ENCODE results near the gene DLL1. TPM values are rescaled to one million over a fixed set of nuclear protein-coding genes. Genes with fewer than 3 reads are reported as not detected.

Gene DLL1
- total RNA-seq, 4 donors from 2014 or later = 40.6 to 53.7 (median 47.5) TPM

DNA sequence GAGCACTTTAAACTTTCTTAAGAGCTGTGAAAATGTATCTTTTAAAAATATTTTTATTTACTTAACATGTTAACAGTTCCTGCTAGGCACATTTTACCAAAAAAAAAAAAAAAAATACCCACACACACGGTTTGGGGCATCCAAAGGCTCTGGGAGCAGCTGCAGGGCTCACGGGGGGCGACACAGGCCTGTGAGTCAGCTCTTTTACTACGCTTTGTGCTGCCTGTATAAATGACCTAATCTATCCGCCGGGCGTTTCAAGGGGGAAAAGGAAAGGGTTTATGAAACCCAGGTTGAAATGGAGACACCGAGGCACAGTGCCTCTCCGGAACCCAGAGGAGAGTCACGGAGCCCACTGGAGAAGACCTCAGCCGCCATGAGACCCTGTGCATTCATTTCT is 40.4 kb downstream of the DLL1 start:
- no peak for DNase-seq (ENCODE audit: low spot score in 2 of 2)
- intact Hi-C loops (cut with DNase I; ENCODE audit: low total_unique reads) = no loop called here
- H3K4me3 ChIP-seq (ENCODE audit: low read depth, poor library complexity, severe bottlenecking) = no peak overlapping the region
- TF ChIP-seq, protein P1, sequence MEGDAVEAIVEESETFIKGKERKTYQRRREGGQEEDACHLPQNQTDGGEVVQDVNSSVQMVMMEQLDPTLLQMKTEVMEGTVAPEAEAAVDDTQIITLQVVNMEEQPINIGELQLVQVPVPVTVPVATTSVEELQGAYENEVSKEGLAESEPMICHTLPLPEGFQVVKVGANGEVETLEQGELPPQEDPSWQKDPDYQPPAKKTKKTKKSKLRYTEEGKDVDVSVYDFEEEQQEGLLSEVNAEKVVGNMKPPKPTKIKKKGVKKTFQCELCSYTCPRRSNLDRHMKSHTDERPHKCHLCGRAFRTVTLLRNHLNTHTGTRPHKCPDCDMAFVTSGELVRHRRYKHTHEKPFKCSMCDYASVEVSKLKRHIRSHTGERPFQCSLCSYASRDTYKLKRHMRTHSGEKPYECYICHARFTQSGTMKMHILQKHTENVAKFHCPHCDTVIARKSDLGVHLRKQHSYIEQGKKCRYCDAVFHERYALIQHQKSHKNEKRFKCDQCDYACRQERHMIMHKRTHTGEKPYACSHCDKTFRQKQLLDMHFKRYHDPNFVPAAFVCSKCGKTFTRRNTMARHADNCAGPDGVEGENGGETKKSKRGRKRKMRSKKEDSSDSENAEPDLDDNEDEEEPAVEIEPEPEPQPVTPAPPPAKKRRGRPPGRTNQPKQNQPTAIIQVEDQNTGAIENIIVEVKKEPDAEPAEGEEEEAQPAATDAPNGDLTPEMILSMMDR (IDR thresholded peaks at IDR 0.05) = no peak
- no peak for TF ChIP-seq POLR2A (IDR thresholded peaks at IDR 0.05)
- 87 to 89% methylated on average over 11 of the region's 11 CpGs for WGBS, 2 donors

DNA sequence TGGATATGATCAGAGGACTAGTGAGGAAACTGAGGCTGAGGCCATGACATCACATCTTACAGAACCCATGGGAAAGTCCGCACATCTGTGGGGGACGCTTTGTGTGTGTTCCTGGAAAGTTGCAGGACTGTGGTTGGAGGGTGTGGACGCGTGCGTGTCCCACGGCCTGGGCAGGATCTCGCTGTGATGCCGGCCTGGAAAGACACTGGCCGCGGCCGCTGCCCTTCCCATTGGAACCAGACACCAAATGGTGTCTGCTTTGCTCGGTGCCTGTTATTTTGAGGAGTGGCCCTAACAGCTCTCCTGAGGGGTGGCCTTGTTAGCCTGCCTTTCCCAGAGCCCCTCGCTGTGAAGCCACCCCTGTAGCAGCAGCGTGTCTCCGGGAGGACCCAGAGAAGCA is 41.1 kb downstream of the DLL1 start:
- 92 to 93% methylated on average over 15 of the region's 15 CpGs for WGBS, 2 donors
- no peak for TF ChIP-seq POLR2A (IDR thresholded peaks at IDR 0.05)
- TF ChIP-seq, protein P1 (IDR thresholded peaks at IDR 0.05) = no peak
- H3K4me3 ChIP-seq (ENCODE audit: low read depth, poor library complexity, severe bottlenecking) = no peak overlapping the region
- DNase-seq (ENCODE audit: low spot score in 2 of 2) = no peak
- intact Hi-C loops (cut with DNase I; ENCODE audit: low total_unique reads) = no loop called here

DNA sequence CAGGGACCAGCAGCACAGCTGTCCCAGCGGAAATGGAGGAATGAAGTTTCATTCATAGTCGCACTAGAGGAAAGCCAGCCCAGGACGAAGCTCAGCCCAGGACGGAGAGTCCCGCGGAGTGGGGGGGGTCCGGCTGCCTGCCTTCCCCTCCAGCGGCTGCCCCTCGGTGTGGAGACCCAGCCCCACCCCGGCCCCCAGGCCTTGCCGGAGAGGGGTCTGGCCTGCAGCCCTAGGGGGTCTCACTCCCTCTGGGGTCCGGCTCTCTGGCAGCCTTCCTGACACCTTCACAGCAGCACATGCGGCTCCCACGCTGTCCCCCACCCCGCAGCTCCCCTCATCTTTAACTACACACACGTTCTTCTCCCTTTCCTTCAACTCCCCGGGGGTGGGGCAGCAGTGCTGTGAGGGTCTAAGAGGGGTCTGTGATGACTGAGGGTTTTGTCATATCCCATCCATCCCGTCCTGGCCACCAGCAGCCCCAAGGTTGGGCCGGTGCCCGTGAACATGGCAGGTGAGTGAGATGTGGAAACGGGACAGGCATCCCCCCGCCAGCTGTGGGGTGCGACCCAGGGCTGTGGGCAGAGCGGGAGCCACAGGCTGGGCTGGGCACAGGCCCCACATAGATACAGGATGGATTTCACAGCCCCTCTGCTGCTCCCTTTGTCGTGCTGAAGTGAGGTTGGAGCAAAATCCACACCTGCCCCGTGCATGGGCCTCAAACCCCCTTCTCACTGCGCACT is 41.8 kb downstream of the DLL1 start:
- intact Hi-C loops (cut with DNase I; ENCODE audit: low total_unique reads) = no loop called here
- no peak overlapping the region for H3K4me3 ChIP-seq (ENCODE audit: low read depth, poor library complexity, severe bottlenecking)
- DNase-seq (ENCODE audit: low spot score in 2 of 2) = no peak
- TF ChIP-seq POLR2A (IDR thresholded peaks at IDR 0.05) = no peak
- TF ChIP-seq, protein P1 (IDR thresholded peaks at IDR 0.05) = no peak
- WGBS, 2 donors = 76 to 92% methylated on average over 23 to 25 of the region's 27 CpGs

GRCh38 chr6:170248111-170248805 is 42.6 kb downstream of the DLL1 start:
- no peak overlapping the region for H3K4me3 ChIP-seq (ENCODE audit: low read depth, poor library complexity, severe bottlenecking)
- DNase-seq (ENCODE audit: low spot score in 2 of 2) = no peak
- TF ChIP-seq, protein P1 (IDR thresholded peaks at IDR 0.05) = no peak
- TF ChIP-seq POLR2A (IDR thresholded peaks at IDR 0.05) = no peak
- intact Hi-C loops (cut with DNase I; ENCODE audit: low total_unique reads) = no loop called here
- 71 to 80% methylated on average over 34 of the region's 34 CpGs for WGBS, 2 donors

DNA sequence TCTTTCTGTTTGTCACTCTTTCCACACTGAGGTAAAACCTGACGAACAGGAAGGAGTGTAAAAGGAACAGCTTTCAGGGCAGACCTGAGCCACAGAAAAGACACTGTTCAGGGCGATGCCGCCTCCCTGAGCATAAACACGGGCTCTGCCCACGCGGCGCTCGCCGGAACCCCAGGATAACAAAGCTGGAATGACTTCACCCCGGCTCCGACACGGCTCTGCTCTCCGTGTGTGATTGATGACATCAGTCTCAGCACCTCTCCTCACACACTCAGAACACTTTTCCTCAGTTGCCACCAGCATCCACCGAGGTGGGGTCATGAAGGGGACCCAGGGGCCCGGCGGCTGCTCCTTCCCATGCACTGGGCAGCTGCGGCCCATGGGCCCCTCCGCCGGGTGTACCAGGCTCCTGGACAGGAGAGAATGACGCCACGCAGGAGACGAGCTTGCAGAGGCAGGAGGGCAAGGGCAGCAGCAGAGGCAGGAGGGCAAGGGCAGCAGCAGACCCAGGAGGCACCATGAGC is 43.6 kb downstream of the DLL1 start:
- WGBS, 2 donors = 57 to 61% methylated on average over 22 of the region's 22 CpGs
- intact Hi-C loops (cut with DNase I; ENCODE audit: low total_unique reads) = no loop called here
- DNase-seq (ENCODE audit: low spot score in 2 of 2) = no peak
- no peak overlapping the region for H3K4me3 ChIP-seq (ENCODE audit: low read depth, poor library complexity, severe bottlenecking)
- TF ChIP-seq, protein P1 (IDR thresholded peaks at IDR 0.05) = no peak
- TF ChIP-seq POLR2A (IDR thresholded peaks at IDR 0.05) = no peak
